ENCODE measurements around the gene MBD5.

The MBD5 gene

DNA sequence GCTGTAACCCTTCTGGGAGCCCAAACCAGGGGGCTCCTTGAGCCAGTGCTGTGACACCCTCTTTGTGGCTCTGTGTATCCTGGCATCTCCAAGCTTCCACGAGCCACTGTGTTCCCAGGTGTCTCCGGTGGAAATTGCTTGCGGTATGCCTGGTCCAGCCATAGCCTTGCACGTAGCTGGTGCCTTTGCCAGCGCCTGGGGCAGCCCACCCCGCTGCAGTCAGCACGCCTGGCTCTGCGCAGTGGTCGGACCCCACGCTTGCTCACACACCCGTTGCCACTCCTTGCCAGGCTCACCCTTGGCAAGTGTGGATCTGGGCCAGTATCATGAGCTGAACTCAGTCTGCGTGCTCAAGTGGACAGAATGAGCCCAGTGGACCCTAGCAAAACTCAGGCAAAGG, 152.3 kb downstream of the MBD5 start:
- DNase-seq = no peak
- Mint-ChIP-seq H3K9me3 (peaks cover 0 to 2% of the 10 kb centered on the region in 2 donors), H3K27ac (peak overlapping the region; percentile 20), H3K27me3 (no peaks in the 10 kb centered on the region), H3K4me1 (no peaks in the 10 kb centered on the region), H3K4me3 (no peak overlapping the region), H3K36me3 (peaks cover 11 to 24% of the 10 kb centered on the region in 2 donors)
- ATAC-seq (replicated peaks) = no peak

DNA sequence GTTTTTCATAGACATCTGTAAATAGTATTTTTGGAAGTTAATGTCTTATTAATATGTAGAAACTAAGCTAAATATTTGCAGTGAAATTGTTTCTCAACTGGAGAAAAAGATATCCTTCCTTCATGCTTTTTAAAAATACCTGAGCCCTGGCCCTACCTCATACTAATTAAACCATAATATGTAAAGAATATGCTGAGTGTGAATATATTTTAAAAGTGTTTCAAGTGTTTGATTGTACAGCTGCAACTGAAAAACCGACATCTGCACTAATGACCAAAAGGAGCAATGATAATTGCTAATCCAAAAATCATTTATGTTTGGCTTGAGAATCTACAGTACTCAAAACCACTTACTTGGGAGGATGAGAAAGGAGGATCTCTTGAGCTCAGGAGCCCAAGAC, 156.7 kb downstream of the MBD5 start:
- Mint-ChIP-seq H3K4me3 (no peak overlapping the region), H3K27me3 (no peaks in the 10 kb centered on the region), H3K36me3 (peaks cover 16 to 27% of the 10 kb centered on the region in 2 donors), H3K27ac (no peak overlapping the region), H3K4me1 (no peaks in the 10 kb centered on the region), H3K9me3 (no peaks in the 10 kb centered on the region)
- DNase-seq (no peak), ATAC-seq (replicated peaks) (no peak)

DNA sequence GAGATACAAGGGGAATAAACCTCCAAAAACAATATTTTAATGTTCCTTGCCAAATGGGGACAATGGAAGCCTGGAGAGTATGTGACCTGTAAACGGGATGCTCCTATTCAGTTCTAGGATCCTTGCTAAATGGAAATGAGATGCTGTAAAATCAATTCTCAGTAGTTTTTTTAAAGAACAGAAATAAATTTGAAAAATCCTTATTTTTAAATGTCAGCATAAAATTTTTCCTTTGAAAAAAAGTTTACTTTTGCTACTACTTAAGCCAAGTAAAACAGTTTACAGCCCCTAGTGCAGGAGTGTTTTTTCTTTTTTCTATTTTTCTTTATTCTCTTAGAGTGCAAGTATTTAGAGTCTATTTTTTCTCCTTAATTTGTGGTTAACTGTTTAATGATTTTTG, 158.8 kb downstream of the MBD5 start:
- H3K4me3 Mint-ChIP-seq = no peak overlapping the region

GRCh38 chr2:148184976-148185375, 164.1 kb downstream of the MBD5 start:
- Mint-ChIP-seq H3K27ac (peak overlapping the region; percentile 56), H3K4me3 (no peak overlapping the region), H3K4me1 (no peaks in the 10 kb centered on the region), H3K27me3 (no peaks in the 10 kb centered on the region), H3K36me3 (peaks cover 34 to 62% of the 10 kb centered on the region in 2 donors), H3K9me3 (peaks cover 0 to 1% of the 10 kb centered on the region in 2 donors)
- no peak for DNase-seq
- no peak for ATAC-seq (replicated peaks)

More for the DNA sequence above, 158.8 kb downstream of the MBD5 start:
- DNase-seq (no peak), ATAC-seq (replicated peaks) (no peak)
- no peaks in the 10 kb centered on the region for H3K27me3 Mint-ChIP-seq
- H3K36me3 Mint-ChIP-seq = peaks cover 18 to 37% of the 10 kb centered on the region in 2 donors
- no peaks in the 10 kb centered on the region for H3K4me1 Mint-ChIP-seq
- no peak overlapping the region for H3K27ac Mint-ChIP-seq
- H3K9me3 Mint-ChIP-seq = no peaks in the 10 kb centered on the region

DNA sequence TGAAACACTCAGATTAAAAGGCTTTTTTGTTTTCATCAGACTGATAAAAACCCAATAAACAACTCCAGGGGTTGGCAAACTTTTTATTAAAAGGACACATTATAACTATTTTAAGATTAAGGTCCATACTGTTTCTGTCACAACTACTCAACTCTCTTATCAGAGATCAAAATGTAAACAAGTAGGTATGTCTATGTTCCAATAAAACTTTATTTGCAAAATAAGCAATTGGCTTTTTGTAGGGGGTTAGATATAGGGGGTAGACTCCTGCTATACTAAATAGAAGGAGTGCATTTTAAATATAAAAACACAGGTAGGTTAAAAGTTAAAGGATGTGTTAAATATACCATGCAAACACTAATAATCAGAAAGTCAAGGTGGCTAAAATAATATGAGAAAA, 174.0 kb downstream of the MBD5 start:
- Mint-ChIP-seq H3K9me3 (no peaks in the 10 kb centered on the region), H3K4me3 (no peak overlapping the region), H3K27ac (no peak overlapping the region), H3K27me3 (no peaks in the 10 kb centered on the region), H3K36me3 (peaks cover 0 to 8% of the 10 kb centered on the region in 2 donors), H3K4me1 (no peaks in the 10 kb centered on the region)
- no peak for DNase-seq
- ATAC-seq (replicated peaks) = no peak

DNA sequence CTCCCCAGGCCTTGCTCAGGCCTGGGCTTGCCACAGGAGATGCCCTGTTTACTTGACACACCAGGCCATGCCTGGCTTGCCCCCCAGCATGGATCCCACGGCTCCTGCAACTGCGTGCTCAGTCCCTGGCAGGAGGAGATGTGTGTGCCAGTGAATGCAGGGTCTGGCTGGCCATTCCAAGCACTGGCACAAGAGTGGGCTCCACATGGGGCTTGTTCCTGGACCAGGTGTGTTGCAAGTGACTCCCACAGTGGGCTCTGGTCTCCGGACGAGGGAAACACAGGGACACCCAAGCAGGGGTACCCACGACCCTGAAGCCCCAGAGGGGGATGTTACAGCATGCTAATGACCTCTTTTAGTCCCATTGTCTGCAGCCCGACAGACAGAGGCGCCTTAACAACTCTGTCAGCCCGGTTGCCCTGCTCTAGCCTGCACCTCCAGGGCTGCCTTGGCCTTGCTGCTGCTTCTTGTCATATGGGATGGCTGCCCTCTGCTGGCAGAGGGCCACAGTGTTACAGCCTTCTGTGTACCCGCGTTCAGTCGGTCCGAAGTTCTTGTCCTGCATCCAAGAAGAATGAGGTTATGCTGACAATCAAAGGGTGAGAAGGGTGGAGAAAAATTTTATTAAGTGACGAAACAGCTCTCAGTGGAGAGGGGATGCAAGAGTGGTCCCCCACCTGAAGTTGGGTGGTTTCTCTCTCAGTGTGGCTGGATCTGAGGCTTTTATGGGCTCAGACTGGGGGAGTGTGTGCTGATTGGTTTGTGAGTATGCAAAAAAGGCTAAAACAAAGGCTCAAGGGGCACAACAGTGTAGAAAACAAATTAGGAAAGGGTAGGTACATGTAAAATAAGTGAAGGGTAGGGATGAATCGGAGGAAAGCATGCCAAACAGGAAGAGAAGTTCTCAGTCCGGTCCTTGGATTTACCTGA, 180.4 kb downstream of the MBD5 start:
- Mint-ChIP-seq H3K9me3 (peaks cover 0 to 6% of the 10 kb centered on the region in 2 donors), H3K36me3 (peaks cover 8 to 29% of the 10 kb centered on the region in 2 donors), H3K27ac (no peak overlapping the region), H3K4me3 (no peak overlapping the region), H3K27me3 (no peaks in the 10 kb centered on the region), H3K4me1 (no peaks in the 10 kb centered on the region)
- DNase-seq (peak; percentile 8), ATAC-seq (replicated peaks) (peak; percentile 70 to 76)

GRCh38 chr2:148202237-148202636, 181.3 kb downstream of the MBD5 start:
- H3K4me3 Mint-ChIP-seq = no peak overlapping the region
- H3K4me1 Mint-ChIP-seq = no peaks in the 10 kb centered on the region
- H3K27me3 Mint-ChIP-seq = no peaks in the 10 kb centered on the region
- H3K9me3 Mint-ChIP-seq = peaks cover 0 to 6% of the 10 kb centered on the region in 2 donors
- H3K36me3 Mint-ChIP-seq = peaks cover 8 to 26% of the 10 kb centered on the region in 2 donors
- DNase-seq (no peak), ATAC-seq (replicated peaks) (no peak)
- H3K27ac Mint-ChIP-seq = no peak overlapping the region

- Mint-ChIP-seq H3K36me3 (peaks cover 2 to 16% of the 10 kb centered on the region in 2 donors), H3K27me3 (no peaks in the 10 kb centered on the region), H3K27ac (no peak overlapping the region), H3K9me3 (peaks cover 0 to 2% of the 10 kb centered on the region in 2 donors), H3K4me3 (no peak overlapping the region), H3K4me1 (no peaks in the 10 kb centered on the region)
- DNase-seq (no peak), ATAC-seq (replicated peaks) (no peak)
Observed at GRCh38 chr2:148207111-148207510, 186.2 kb downstream of the MBD5 start.

DNA sequence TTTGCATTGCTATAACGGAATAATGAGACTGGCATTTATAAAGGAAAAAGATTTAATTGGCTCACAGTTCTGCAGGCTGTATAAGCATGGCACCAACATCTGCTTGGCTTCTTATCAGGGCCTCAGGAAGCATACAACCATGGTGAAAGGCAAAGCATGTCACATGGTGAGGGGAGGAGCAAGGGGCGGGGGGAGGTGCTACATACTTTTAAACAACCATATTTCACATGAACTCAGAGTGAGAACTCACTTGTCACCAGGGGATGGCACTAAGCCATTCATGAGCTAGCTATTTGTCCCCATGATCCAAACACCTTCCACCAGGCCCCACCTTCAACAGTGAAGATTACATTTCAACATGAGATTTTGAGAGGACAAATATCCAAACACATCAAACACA, 188.7 kb downstream of the MBD5 start:
- DNase-seq = no peak
- Mint-ChIP-seq H3K36me3 (peaks cover 0 to 9% of the 10 kb centered on the region in 2 donors), H3K4me1 (no peaks in the 10 kb centered on the region), H3K27ac (no peak overlapping the region), H3K4me3 (no peak overlapping the region), H3K9me3 (no peaks in the 10 kb centered on the region), H3K27me3 (no peaks in the 10 kb centered on the region)
- ATAC-seq (replicated peaks) = no peak

- Mint-ChIP-seq H3K27me3 (no peaks in the 10 kb centered on the region), H3K4me3 (no peak overlapping the region), H3K4me1 (peaks cover 0 to 1% of the 10 kb centered on the region in 2 donors), H3K27ac (no peak overlapping the region), H3K9me3 (peaks cover 11 to 21% of the 10 kb centered on the region in 2 donors), H3K36me3 (peaks cover 19 to 33% of the 10 kb centered on the region in 2 donors)
- DNase-seq (no peak), ATAC-seq (replicated peaks) (no peak)
Observed at GRCh38 chr2:148218326-148219075, 197.6 kb downstream of the MBD5 start.

- Mint-ChIP-seq H3K4me3 (no peak overlapping the region), H3K27me3 (no peaks in the 10 kb centered on the region), H3K27ac (no peak overlapping the region), H3K9me3 (peaks cover 18 to 29% of the 10 kb centered on the region in 2 donors), H3K36me3 (peaks cover 31 to 51% of the 10 kb centered on the region in 2 donors), H3K4me1 (peaks cover 0 to 1% of the 10 kb centered on the region in 2 donors)
- DNase-seq (no peak), ATAC-seq (replicated peaks) (no peak)
Observed at GRCh38 chr2:148221166-148221565, 200.3 kb downstream of the MBD5 start.

GRCh38 chr2:148221926-148222325, 201.0 kb downstream of the MBD5 start:
- H3K4me1 Mint-ChIP-seq = peaks cover 0 to 1% of the 10 kb centered on the region in 2 donors
- no peak overlapping the region for H3K4me3 Mint-ChIP-seq
- H3K27me3 Mint-ChIP-seq = no peaks in the 10 kb centered on the region
- no peak overlapping the region for H3K27ac Mint-ChIP-seq
- DNase-seq (no peak), ATAC-seq (replicated peaks) (no peak)
- H3K9me3 Mint-ChIP-seq = peaks cover 18 to 29% of the 10 kb centered on the region in 2 donors
- H3K36me3 Mint-ChIP-seq = peaks cover 33 to 55% of the 10 kb centered on the region in 2 donors

DNA sequence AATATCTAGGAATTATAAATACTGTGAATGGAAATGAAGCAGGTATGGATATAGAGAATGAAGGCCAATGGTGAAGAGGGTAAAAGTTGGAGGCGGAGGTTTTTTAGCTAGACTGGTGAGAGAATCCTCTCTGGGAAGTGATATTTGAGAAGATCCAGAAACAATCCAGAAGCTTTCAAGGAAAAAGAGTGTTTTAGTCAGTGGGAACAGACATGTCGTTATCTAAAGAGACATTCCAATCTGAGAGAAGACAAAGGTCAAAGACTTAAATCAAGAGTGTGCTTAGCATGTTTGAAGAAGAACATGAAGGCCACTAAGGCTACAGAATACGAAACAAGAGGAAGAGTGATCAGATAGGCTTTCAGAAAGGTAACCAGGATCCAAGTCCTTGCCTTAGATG, 211.0 kb downstream of the MBD5 start:
- ATAC-seq (replicated peaks) = no peak
- H3K36me3 Mint-ChIP-seq = peaks cover 47 to 64% of the 10 kb centered on the region in 2 donors
- H3K27me3 Mint-ChIP-seq = no peaks in the 10 kb centered on the region
- no peak for DNase-seq
- H3K4me3 Mint-ChIP-seq = no peak overlapping the region
- H3K27ac Mint-ChIP-seq = no peak overlapping the region
- H3K9me3 Mint-ChIP-seq = peaks cover 15 to 22% of the 10 kb centered on the region in 2 donors
- H3K4me1 Mint-ChIP-seq = no peaks in the 10 kb centered on the region

- no peak for DNase-seq
- Mint-ChIP-seq H3K36me3 (peaks cover 46 to 61% of the 10 kb centered on the region in 2 donors), H3K4me3 (no peak overlapping the region), H3K9me3 (peaks cover 16 to 21% of the 10 kb centered on the region in 2 donors), H3K4me1 (no peaks in the 10 kb centered on the region), H3K27me3 (no peaks in the 10 kb centered on the region), H3K27ac (no peak overlapping the region)
- ATAC-seq (replicated peaks) = no peak
Observed at GRCh38 chr2:148234143-148234542, 213.3 kb downstream of the MBD5 start.

Data from stimulated activated naive B cell treated with anti-CD40 and anti-IgM and Interleukin-4, amounts not matched to agents 10 μg/mL and 1 μg/mL and 100 μg/mL, for 72 hours (primary cell).